ENCODE results near the gene TMEM109.

GRCh38 chr11:60872961-60873524, 40.9 kb upstream of the TMEM109 start:
- no peak for TF ChIP-seq ZNF362 (tag by site-specific recombination; IDR thresholded peaks at IDR 0.05)
- TF ChIP-seq CTCF (tag by site-specific recombination; IDR thresholded peaks at IDR 0.05), result no peak
- no peak for TF ChIP-seq ZNF501 (tag by site-specific recombination; IDR thresholded peaks at IDR 0.05)
- no peak for TF ChIP-seq PATZ1 (tag by site-specific recombination; IDR thresholded peaks at IDR 0.05)
- no peak for TF ChIP-seq ZNF350 (tag by site-specific recombination; IDR thresholded peaks at IDR 0.05)
- TF ChIP-seq ZSCAN18 (tag by site-specific recombination; IDR thresholded peaks at IDR 0.05), result no peak
- no peak for TF ChIP-seq ZNF639 (tag by site-specific recombination; IDR thresholded peaks at IDR 0.05)
- TF ChIP-seq ZNF777 (tag by site-specific recombination; IDR thresholded peaks at IDR 0.05; ENCODE audit: borderline replicate concordance), result no peak
- TF ChIP-seq ZNF23 (tag by site-specific recombination; IDR thresholded peaks at IDR 0.05; ENCODE audit: borderline replicate concordance), result no peak
- no peak for TF ChIP-seq ZNF274 (IDR thresholded peaks at IDR 0.05; ENCODE audit: low read length)
- no peak for TF ChIP-seq ZNF274 (tag by site-specific recombination; IDR thresholded peaks at IDR 0.05; ENCODE audit: borderline replicate concordance)
- no peak for TF ChIP-seq TCF7L2 (IDR thresholded peaks at IDR 0.05; ENCODE audit: borderline replicate concordance, low read depth, low read length)

Data from HEK293 (cell line).